OCI-LY7 (cell line): ENCODE measurements around the gene PROSER2. TPM values are rescaled to one million over a fixed set of nuclear protein-coding genes. Genes with fewer than 3 reads are reported as not detected.

Experiments used
- BruUV-seq: library from RNA; stranded (reverse); fragments of 400-500 nt; replicated peaks from 2 replicates; lab custom pipeline; 2021; lab: Mats Ljungman, UMichigan
- CTCF ChIA-PET: fragments of 300-600 bp; sonication (Branson Sonifier 250); formaldehyde crosslinking; loops from one replicate; lab custom pipeline; 2022; ENCODE audit warnings: antibody characterized with exemption; ENCODE audit not compliant: unreplicated experiment; lab: Charles Lee
- POLR2A ChIA-PET: fragments of 300-600 bp; sonication (Branson Sonifier 250); formaldehyde crosslinking; loops from one replicate; lab custom pipeline; 2022; ENCODE audit warnings: antibody characterized with exemption; lab: Charles Lee
- DNase-seq: peaks from one replicate; pipeline ENCODE4 v3.0.0-alpha.2; 2015; ENCODE audit warnings: low spot score
- H2AFZ ChIP-seq: fragments of 200-600 bp; sonication (generic), shearing (Covaris generic); 2 replicates; pipeline ENCODE4 v1.6.1; 2014; ENCODE audit warnings: mild to moderate bottlenecking, antibody characterized with exemption, low read length, moderate library complexity
- H3K27ac ChIP-seq: fragments of 200-600 bp; sonication (generic); 2 replicates; pipeline ENCODE4 v1.5.1; 2014; ENCODE audit warnings: mixed run types, low read depth, mild to moderate bottlenecking, moderate library complexity, low read length, inconsistent platforms; ENCODE audit not compliant: poor library complexity, severe bottlenecking
- H3K36me3 ChIP-seq: fragments of 200-600 bp; sonication (generic); 2 replicates; pipeline ENCODE4 v1.6.1; 2014; ENCODE audit warnings: mild to moderate bottlenecking, antibody characterized with exemption, low read length, moderate library complexity, mixed read lengths; ENCODE audit not compliant: insufficient read depth
- H3K4me1 ChIP-seq: fragments of 200-600 bp; sonication (generic); 2 replicates; pipeline ENCODE4 v1.5.1; 2014; ENCODE audit warnings: mild to moderate bottlenecking, low read length; ENCODE audit not compliant: insufficient read depth, poor library complexity, severe bottlenecking
- H3K4me2 ChIP-seq: fragments of 200-600 bp; sonication (generic); 2 replicates; pipeline ENCODE4 v1.6.1; 2014; ENCODE audit warnings: mild to moderate bottlenecking, low read length
- H3K4me3 ChIP-seq: fragments of 200-600 bp; sonication (generic); 2 replicates; pipeline ENCODE4 v1.5.1; 2014; ENCODE audit warnings: mild to moderate bottlenecking, low read depth, low read length; ENCODE audit not compliant: poor library complexity, severe bottlenecking
- H3K79me2 ChIP-seq: fragments of 200-600 bp; sonication (generic); 2 replicates; pipeline ENCODE4 v1.6.1; 2016; ENCODE audit warnings: low read depth, mild to moderate bottlenecking, low read length, moderate library complexity, mixed read lengths; ENCODE audit not compliant: insufficient read depth
- H3K9me2 ChIP-seq: fragments of 200-600 bp; sonication (generic); 2 replicates; pipeline ENCODE4 v1.6.1; 2016; ENCODE audit warnings: mild to moderate bottlenecking, low read length, mixed read lengths; ENCODE audit not compliant: insufficient read depth
- H3K9me3 ChIP-seq: fragments of 200-600 bp; sonication (generic); 2 replicates; pipeline ENCODE4 v1.6.1; 2014; ENCODE audit warnings: mild to moderate bottlenecking, mixed run types, low read length, mixed read lengths
- H4K20me1 ChIP-seq: fragments of 200-600 bp; sonication (generic); 2 replicates; pipeline ENCODE4 v1.6.1; 2014; ENCODE audit warnings: mild to moderate bottlenecking, antibody characterized with exemption, low read length, moderate library complexity, mixed read lengths; ENCODE audit not compliant: insufficient read depth
- CTCF ChIP-seq: fragments of 200-600 bp; sonication (generic); conservative IDR thresholded peaks from 2 replicates; pipeline ENCODE4 v1.5.1; 2014; ENCODE audit warnings: mild to moderate bottlenecking, antibody characterized with exemption, low read length, moderate library complexity, mixed read lengths
- EZH2phosphoT487 ChIP-seq: fragments of 200-600 bp; sonication (generic); IDR thresholded peaks from 2 replicates; pipeline ENCODE4 v1.6.1; 2018; ENCODE audit warnings: low read depth, borderline replicate concordance, mild to moderate bottlenecking, mixed run types, antibody characterized with exemption, low read length, moderate library complexity, mixed read lengths
- intact Hi-C: fragments of 100-400 bp; cut with micrococcal nuclease; formaldehyde crosslinking; loops from one replicate; pipeline ENCODE4 v1.10.0; 2022; ENCODE audit not compliant: unreplicated experiment
- total RNA-seq, 2 experiments: library from RNA; depleted of rRNA in 1 of 2; stranded (reverse); fragments of >200 nt in 1 of 2; shearing (Covaris generic) in 1 of 2; gene quantifications; 2 replicates each; pipeline ENCODE4 v1.2.3, GENCODE V29; 2014 to 2022

The PROSER2 gene
- total RNA-seq, 2 experiments from 2014 or later = not detected

GRCh38 chr10:11882646-11883375 is 59.7 kb downstream of the PROSER2 start:
- TF ChIP-seq EZH2phosphoT487 (no peak), CTCF (no peak)
- Histone ChIP-seq H3K36me3 (no peaks in the 10 kb centered on the region), H3K4me2 (no peak overlapping the region), H3K4me3 (no peak overlapping the region), H2AFZ (no peak overlapping the region), H4K20me1 (no peaks in the 10 kb centered on the region), H3K9me3 (no peaks in the 10 kb centered on the region), H3K79me2 (no peaks in the 10 kb centered on the region), H3K9me2 (no peaks in the 10 kb centered on the region), H3K27ac (no peak overlapping the region), H3K4me1 (no peaks in the 10 kb centered on the region)
- no TSS peak for BruUV-seq
- POLR2A ChIA-PET = interaction anchor here (0.5 to 2.0 kb wide), 3 partner anchors 20 to 512 kb away, joined by 3 to 5 read pairs (median 3); no protein-coding TSS in a partner anchor
- intact Hi-C loops = no loop called here
- CTCF ChIA-PET = no interaction called here
- DNase-seq = no peak

GRCh38 chr10:11884706-11885423 is 61.7 kb downstream of the PROSER2 start:
- H2AFZ ChIP-seq = no peak overlapping the region
- no peak overlapping the region for H3K4me3 ChIP-seq
- no peak for TF ChIP-seq CTCF
- H4K20me1 ChIP-seq = no peaks in the 10 kb centered on the region
- no peak overlapping the region for H3K27ac ChIP-seq
- intact Hi-C loops = no loop called here
- no peaks in the 10 kb centered on the region for H3K79me2 ChIP-seq
- H3K9me3 ChIP-seq = no peaks in the 10 kb centered on the region
- no peaks in the 10 kb centered on the region for H3K36me3 ChIP-seq
- ChIA-PET CTCF (interaction anchor here (0.6 kb wide), 1 partner anchor 10 kb away, joined by 3 read pairs; no protein-coding TSS in a partner anchor), POLR2A (interaction anchor here (1.0 kb wide), 1 partner anchor 462 kb away, joined by 3 read pairs; no protein-coding TSS in a partner anchor)
- no peaks in the 10 kb centered on the region for H3K9me2 ChIP-seq
- no peak for DNase-seq
- no peaks in the 10 kb centered on the region for H3K4me1 ChIP-seq
- no peak overlapping the region for H3K4me2 ChIP-seq
- BruUV-seq = no TSS peak
